Type B pancreatic cell (in vitro differentiated cells): ENCODE measurements around the gene CRK. TPM values are rescaled to one million over a fixed set of nuclear protein-coding genes. Genes with fewer than 3 reads are reported as not detected.
"Not testable (repeated sequence)": the region's sequence is repeated elsewhere in the genome, so short reads cannot be mapped to it uniquely, and the experiment has no call there.

Source experiments
- DNase-seq: peaks from one replicate; pipeline ENCODE4 v3.0.0; 2021; ENCODE audit warnings: mixed read lengths; ENCODE audit not compliant: unreplicated experiment; ENCODE audit errors: extremely low spot score
- H3K27ac Mint-ChIP-seq: 2 replicates; pipeline ENCODE4 v1.8.0; 2021; ENCODE audit warnings: mild to moderate bottlenecking, mixed read lengths
- H3K27me3 Mint-ChIP-seq: 2 replicates; pipeline ENCODE4 v1.8.0; 2021; ENCODE audit warnings: mixed read lengths
- H3K36me3 Mint-ChIP-seq: 2 replicates; pipeline ENCODE4 v1.8.0; 2021; ENCODE audit warnings: mixed read lengths
- H3K4me1 Mint-ChIP-seq: one replicate; pipeline ENCODE4 v1.8.0; 2021; ENCODE audit warnings: mixed read lengths; ENCODE audit not compliant: unreplicated experiment
- H3K4me3 Mint-ChIP-seq: 2 replicates; pipeline ENCODE4 v1.8.0; 2021; ENCODE audit warnings: mild to moderate bottlenecking, mixed read lengths
- H3K9me3 Mint-ChIP-seq: 2 replicates; pipeline ENCODE4 v1.8.0; 2021; ENCODE audit warnings: mixed read lengths
- total RNA-seq: library from RNA; stranded (reverse); gene quantifications from 2 replicates; pipeline ENCODE4 v1.2.1, GENCODE V29; 2021; ENCODE audit warnings: low replicate concordance
- TF ChIP-seq, protein P1 (sequence below): fragments of 200-600 bp; sonication (generic); conservative IDR thresholded peaks from 2 replicates; pipeline ENCODE4 v1.5.0; 2021; ENCODE audit warnings: antibody characterized with exemption, mild to moderate bottlenecking

The CRK gene
- total RNA-seq, 1 donor from 2014 or later = 49.5 TPM

DNA sequence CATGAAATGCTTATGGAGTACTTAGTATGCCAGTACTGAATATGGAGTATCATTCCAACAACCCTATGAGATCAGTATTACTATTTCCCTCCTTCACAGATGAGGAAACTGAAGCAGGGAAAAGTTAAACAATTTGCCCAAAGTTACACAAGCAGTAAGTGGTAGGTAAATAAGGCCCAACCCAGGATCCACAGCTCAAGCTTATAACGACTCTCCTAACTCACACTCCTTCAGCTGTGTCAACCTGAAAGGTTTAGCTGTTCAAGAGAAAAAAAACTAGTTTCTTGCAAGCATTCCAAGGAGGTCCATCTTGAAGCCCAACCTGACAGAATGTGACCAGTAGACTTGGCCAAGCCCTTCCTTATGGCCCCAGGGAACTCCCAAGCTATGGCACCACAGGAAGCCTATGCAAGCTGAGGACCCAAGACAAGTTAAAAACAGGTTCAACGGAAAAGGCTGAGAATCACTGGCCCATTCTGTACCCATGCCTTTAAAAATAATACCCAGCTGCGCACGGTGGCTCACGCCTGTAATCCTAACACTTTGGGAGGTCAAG lies 6.5 kb downstream of the CRK start:
- no peaks in the 10 kb centered on the region for H3K27me3 Mint-ChIP-seq
- no peaks in the 10 kb centered on the region for H3K9me3 Mint-ChIP-seq
- TF ChIP-seq, protein P1, sequence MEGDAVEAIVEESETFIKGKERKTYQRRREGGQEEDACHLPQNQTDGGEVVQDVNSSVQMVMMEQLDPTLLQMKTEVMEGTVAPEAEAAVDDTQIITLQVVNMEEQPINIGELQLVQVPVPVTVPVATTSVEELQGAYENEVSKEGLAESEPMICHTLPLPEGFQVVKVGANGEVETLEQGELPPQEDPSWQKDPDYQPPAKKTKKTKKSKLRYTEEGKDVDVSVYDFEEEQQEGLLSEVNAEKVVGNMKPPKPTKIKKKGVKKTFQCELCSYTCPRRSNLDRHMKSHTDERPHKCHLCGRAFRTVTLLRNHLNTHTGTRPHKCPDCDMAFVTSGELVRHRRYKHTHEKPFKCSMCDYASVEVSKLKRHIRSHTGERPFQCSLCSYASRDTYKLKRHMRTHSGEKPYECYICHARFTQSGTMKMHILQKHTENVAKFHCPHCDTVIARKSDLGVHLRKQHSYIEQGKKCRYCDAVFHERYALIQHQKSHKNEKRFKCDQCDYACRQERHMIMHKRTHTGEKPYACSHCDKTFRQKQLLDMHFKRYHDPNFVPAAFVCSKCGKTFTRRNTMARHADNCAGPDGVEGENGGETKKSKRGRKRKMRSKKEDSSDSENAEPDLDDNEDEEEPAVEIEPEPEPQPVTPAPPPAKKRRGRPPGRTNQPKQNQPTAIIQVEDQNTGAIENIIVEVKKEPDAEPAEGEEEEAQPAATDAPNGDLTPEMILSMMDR = no peak
- H3K36me3 Mint-ChIP-seq = peaks cover 17% of the 10 kb centered on the region
- peak overlapping the region; percentile 37 for H3K27ac Mint-ChIP-seq
- no peak for DNase-seq
- no peak overlapping the region for H3K4me3 Mint-ChIP-seq
- peaks cover 24% of the 10 kb centered on the region for H3K4me1 Mint-ChIP-seq

DNA sequence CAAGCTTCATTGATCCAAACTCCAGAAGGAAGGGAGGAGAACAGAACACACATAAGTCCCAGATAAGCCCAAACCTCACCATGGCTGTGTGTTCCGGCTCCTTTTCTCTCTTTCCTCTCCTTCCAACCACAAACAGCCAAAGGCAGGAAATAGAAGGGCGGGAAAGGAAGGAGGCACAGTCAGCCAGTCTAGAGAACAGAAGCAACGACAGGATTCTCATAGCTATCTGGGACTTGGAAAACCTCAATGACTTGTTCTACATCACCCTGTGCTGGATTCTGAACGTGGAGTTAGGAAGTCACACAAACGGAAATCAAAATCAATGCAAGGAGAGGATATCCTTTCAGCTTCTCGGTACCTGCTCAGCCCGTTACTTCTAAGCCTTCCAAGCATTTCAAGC lies 9.0 kb downstream of the CRK start:
- DNase-seq = no peak
- Mint-ChIP-seq H3K9me3 (no peaks in the 10 kb centered on the region), H3K36me3 (peaks cover 17% of the 10 kb centered on the region), H3K4me1 (peaks cover 11% of the 10 kb centered on the region), H3K27me3 (no peaks in the 10 kb centered on the region), H3K4me3 (no peak overlapping the region), H3K27ac (peak overlapping the region; percentile 55)
- TF ChIP-seq, protein P1 = no peak

DNA sequence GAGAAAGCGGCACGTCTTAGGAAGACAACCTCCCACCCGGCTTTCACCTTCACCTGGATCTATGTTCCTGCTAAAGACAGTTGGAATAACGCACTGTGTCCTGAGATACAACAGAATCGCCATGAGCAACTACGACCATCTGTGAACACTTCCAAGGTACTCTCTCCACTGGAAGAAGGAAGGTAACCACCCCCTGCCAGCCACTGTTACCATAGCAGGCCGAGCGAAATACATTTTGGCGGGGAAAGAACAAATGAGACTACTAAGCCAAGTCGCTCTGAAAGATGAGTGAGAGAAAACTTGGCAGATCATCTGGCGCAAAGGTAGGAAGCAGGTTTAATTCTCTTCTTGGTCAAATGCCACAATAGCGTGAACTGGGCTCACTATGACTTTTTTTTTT lies 9.8 kb downstream of the CRK start:
- TF ChIP-seq, protein P1 = no peak
- Mint-ChIP-seq H3K4me3 (no peak overlapping the region), H3K27me3 (no peaks in the 10 kb centered on the region), H3K36me3 (peaks cover 17% of the 10 kb centered on the region), H3K27ac (no peak overlapping the region), H3K4me1 (peaks cover 8% of the 10 kb centered on the region), H3K9me3 (no peaks in the 10 kb centered on the region)
- DNase-seq = no peak

DNA sequence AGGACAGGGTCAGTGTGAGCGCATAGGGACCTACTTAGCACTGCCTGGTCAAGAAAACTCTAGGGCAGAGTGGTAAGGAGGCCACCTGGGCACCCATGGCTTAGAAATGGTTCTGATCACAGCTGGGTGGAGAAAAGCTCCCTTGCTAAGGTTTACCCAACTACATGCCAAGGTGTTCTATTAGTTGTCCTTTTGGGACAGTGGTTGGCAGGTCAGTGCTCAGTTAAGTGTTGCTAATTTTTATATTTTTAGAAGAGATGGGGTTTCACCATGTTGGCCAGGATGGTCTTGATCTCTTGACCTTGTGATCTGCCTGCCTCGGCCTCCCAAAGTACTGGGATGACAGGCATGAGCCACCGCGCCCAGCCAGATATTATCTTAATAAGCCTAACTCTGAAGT lies 10.3 kb downstream of the CRK start:
- H3K4me1 Mint-ChIP-seq, H3K27me3 Mint-ChIP-seq, H3K4me3 Mint-ChIP-seq, H3K27ac Mint-ChIP-seq, H3K9me3 Mint-ChIP-seq, DNase-seq: not testable (repeated sequence)
- H3K36me3 Mint-ChIP-seq = peaks cover 17% of the 10 kb centered on the region

DNA sequence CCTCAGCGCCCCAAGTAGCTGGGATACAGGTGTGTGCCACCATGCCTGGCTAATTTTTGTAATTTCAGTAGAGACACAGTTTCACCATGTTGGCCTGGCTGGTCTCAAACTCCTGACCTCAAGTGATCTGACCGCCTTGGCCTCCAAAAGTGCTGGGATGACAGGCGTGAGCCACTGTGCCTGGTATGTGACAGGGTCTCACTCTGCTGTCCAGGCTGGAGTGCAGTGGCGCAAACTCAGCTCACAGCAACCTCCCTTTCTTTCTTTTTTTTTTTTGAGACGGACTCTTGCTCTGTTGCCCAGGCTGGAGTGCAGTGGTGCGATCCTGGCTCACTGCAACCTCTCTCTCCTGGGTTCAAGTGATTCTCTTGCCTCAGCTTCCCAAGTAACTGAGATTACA lies 13.3 kb downstream of the CRK start:
- not testable (repeated sequence) for H3K4me3 Mint-ChIP-seq, H3K27me3 Mint-ChIP-seq, H3K27ac Mint-ChIP-seq, H3K9me3 Mint-ChIP-seq, H3K4me1 Mint-ChIP-seq, DNase-seq
- peaks cover 15% of the 10 kb centered on the region for H3K36me3 Mint-ChIP-seq

DNA sequence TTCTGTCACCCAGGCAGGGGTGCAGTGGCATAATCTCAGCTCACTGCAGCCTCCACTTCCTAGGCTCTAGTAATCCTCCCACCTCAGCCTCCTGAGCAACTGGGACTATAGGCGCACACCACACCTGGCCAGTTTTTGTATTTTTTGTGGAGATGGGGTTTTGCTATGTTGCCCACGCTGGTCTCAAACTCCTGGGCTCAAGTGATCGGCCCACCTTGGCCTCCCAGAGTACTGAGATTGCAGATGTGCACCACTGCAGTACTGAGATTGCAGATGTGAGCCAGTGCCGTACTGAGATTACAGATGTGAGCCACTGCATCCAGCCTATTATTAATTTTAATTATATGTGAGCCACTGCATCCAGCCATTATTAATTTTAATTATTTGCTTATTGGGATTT lies 13.8 kb downstream of the CRK start:
- Mint-ChIP-seq H3K27ac (no peak overlapping the region), H3K9me3 (no peaks in the 10 kb centered on the region), H3K4me1 (peaks cover 3% of the 10 kb centered on the region), H3K4me3 (no peak overlapping the region), H3K36me3 (peaks cover 14% of the 10 kb centered on the region), H3K27me3 (no peaks in the 10 kb centered on the region)
- DNase-seq = no peak
- TF ChIP-seq, protein P1 = no peak

DNA sequence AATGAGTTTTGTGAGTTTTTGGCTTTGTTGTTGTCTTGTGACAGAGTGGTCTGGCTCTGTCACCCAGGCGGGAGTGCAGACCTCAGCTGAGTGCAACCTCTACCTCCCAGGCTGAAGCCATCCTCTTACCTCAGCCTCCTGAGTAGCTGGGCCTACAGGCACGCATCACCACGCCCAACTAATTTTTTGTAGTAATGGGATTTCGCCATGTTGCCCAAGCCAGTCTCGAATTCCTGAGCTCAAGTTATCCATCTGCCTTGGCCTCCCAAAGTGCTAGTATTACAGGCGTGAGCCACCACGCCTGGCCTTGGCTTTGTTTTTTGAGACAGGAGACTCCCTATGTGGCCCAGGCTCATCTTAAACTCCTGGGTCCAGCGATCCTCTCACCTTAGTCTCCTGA lies 15.1 kb downstream of the CRK start:
- no peak for DNase-seq
- H3K9me3 Mint-ChIP-seq = no peaks in the 10 kb centered on the region
- H3K27me3 Mint-ChIP-seq = no peaks in the 10 kb centered on the region
- peaks cover 16% of the 10 kb centered on the region for H3K36me3 Mint-ChIP-seq
- H3K27ac Mint-ChIP-seq = no peak overlapping the region
- TF ChIP-seq, protein P1 = no peak
- H3K4me3 Mint-ChIP-seq = no peak overlapping the region
- no peaks in the 10 kb centered on the region for H3K4me1 Mint-ChIP-seq
